ENCODE results near the gene CHCHD10.

CHCHD10 gene

GRCh38 chr22:23815541-23816155 lies 47.9 kb upstream of the CHCHD10 start:
- no peaks in the 10 kb centered on the region for H3K9me3 ChIP-seq (ENCODE audit: insufficient read depth, low read length, severe bottlenecking)
- ATAC-seq (ENCODE audit: insufficient read depth, low read depth) (no peak), DNase-seq (no peak)
- H3K4me2 ChIP-seq (ENCODE audit: insufficient read depth, low read length) = no peak overlapping the region
- H3K27me3 ChIP-seq (ENCODE audit: insufficient read depth, low read length, poor library complexity) = no peaks in the 10 kb centered on the region
- TF ChIP-seq CTCF (IDR thresholded peaks at IDR 0.05; ENCODE audit: borderline replicate concordance, extremely low read depth, low read length, poor library complexity, severe bottlenecking) (no peak), EZH2 (IDR thresholded peaks at IDR 0.05; ENCODE audit: borderline replicate concordance, low read depth, low read length, severe bottlenecking) (no peak)
- H2AFZ ChIP-seq (ENCODE audit: low read depth, low read length) = no peak overlapping the region
- H3K4me1 ChIP-seq (ENCODE audit: insufficient read depth, low read length) = no peaks in the 10 kb centered on the region; the same call in 1 of the 2 replicates
- peaks cover 82% of the 10 kb centered on the region for H3K36me3 ChIP-seq (ENCODE audit: insufficient read depth, low read length)
- no peaks in the 10 kb centered on the region for H3K79me2 ChIP-seq (ENCODE audit: insufficient read depth, low read length)
- no peak overlapping the region for H3K4me3 ChIP-seq (ENCODE audit: low read depth in 1 of 2, low read length in 2 of 2)
- H3K27ac ChIP-seq (ENCODE audit: low read length) = no peak overlapping the region
- H3K9ac ChIP-seq (ENCODE audit: low read depth, low read length) = no peak overlapping the region
- peaks cover 2% of the 10 kb centered on the region; the same call in 1 of the 2 replicates for H4K20me1 ChIP-seq (ENCODE audit: insufficient read depth, low read length)

GRCh38 chr22:23812378-23812777 lies 44.6 kb upstream of the CHCHD10 start:
- no peak overlapping the region for H2AFZ ChIP-seq (ENCODE audit: low read depth, low read length)
- no peaks in the 10 kb centered on the region for H4K20me1 ChIP-seq (ENCODE audit: insufficient read depth, low read length)
- ATAC-seq (ENCODE audit: insufficient read depth, low read depth) (no peak), DNase-seq (no peak)
- H3K9me3 ChIP-seq (ENCODE audit: insufficient read depth, low read length, severe bottlenecking) = no peaks in the 10 kb centered on the region
- H3K27ac ChIP-seq (ENCODE audit: low read length) = no peak overlapping the region
- peaks cover 64% of the 10 kb centered on the region for H3K36me3 ChIP-seq (ENCODE audit: insufficient read depth, low read length)
- no peak overlapping the region for H3K4me3 ChIP-seq (ENCODE audit: low read depth in 1 of 2, low read length in 2 of 2)
- H3K4me2 ChIP-seq (ENCODE audit: insufficient read depth, low read length) = no peak overlapping the region
- H3K27me3 ChIP-seq (ENCODE audit: insufficient read depth, low read length, poor library complexity) = no peaks in the 10 kb centered on the region
- H3K79me2 ChIP-seq (ENCODE audit: insufficient read depth, low read length) = no peaks in the 10 kb centered on the region
- TF ChIP-seq EZH2 (IDR thresholded peaks at IDR 0.05; ENCODE audit: borderline replicate concordance, low read depth, low read length, severe bottlenecking) (no peak), CTCF (IDR thresholded peaks at IDR 0.05; ENCODE audit: borderline replicate concordance, extremely low read depth, low read length, poor library complexity, severe bottlenecking) (no peak)
- H3K4me1 ChIP-seq (ENCODE audit: insufficient read depth, low read length) = no peaks in the 10 kb centered on the region
- H3K9ac ChIP-seq (ENCODE audit: low read depth, low read length) = no peak overlapping the region

- H3K9ac ChIP-seq (ENCODE audit: low read depth, low read length) = no peak overlapping the region
- H3K27ac ChIP-seq (ENCODE audit: low read length) = no peak overlapping the region
- no peak for ATAC-seq (ENCODE audit: insufficient read depth, low read depth)
- H3K4me2 ChIP-seq (ENCODE audit: insufficient read depth, low read length) = no peak overlapping the region
- DNase-seq = no peak
- peaks cover 80% of the 10 kb centered on the region for H3K36me3 ChIP-seq (ENCODE audit: insufficient read depth, low read length)
- H3K9me3 ChIP-seq (ENCODE audit: insufficient read depth, low read length, severe bottlenecking) = no peaks in the 10 kb centered on the region
- H3K27me3 ChIP-seq (ENCODE audit: insufficient read depth, low read length, poor library complexity) = no peaks in the 10 kb centered on the region
- no peak overlapping the region for H3K4me3 ChIP-seq (ENCODE audit: low read depth in 1 of 2, low read length in 2 of 2)
- H2AFZ ChIP-seq (ENCODE audit: low read depth, low read length) = no peak overlapping the region
- no peaks in the 10 kb centered on the region for H3K4me1 ChIP-seq (ENCODE audit: insufficient read depth, low read length)
- H3K79me2 ChIP-seq (ENCODE audit: insufficient read depth, low read length) = no peaks in the 10 kb centered on the region
- peaks cover 5% of the 10 kb centered on the region for H4K20me1 ChIP-seq (ENCODE audit: insufficient read depth, low read length)
- TF ChIP-seq EZH2 (IDR thresholded peaks at IDR 0.05; ENCODE audit: borderline replicate concordance, low read depth, low read length, severe bottlenecking) (no peak), CTCF (IDR thresholded peaks at IDR 0.05; ENCODE audit: borderline replicate concordance, extremely low read depth, low read length, poor library complexity, severe bottlenecking) (no peak)
These were observed 39.1 kb upstream of the CHCHD10 start for GRCh38 chr22:23806837-23807236.
